Gastrocnemius medialis (tissue), 4 donors: ENCODE data around the gene PRRT1B. TPM values are rescaled to one million over a fixed set of nuclear protein-coding genes. Genes with fewer than 3 reads are reported as not detected.

Experiments
- ATAC-seq, 2 donors: fragments of 150-250 bp; one replicate each; pipeline ENCODE4 v1.9.1; 2016
- DNase-seq, 2 donors: peaks; one replicate each; pipeline ENCODE4 v3.0.0-alpha.2; 2019
- H3K27ac ChIP-seq, 4 donors: fragments of 200-600 bp; sonication (generic); 1 replicate in 1 of 4; 2 replicates in 3 of 4; pipeline ENCODE4 v1.5.1; 2016 to 2018; ENCODE audit warnings: mild to moderate bottlenecking in 2 of 4, moderate library complexity in 1 of 4
- H3K27me3 ChIP-seq, 3 donors: fragments of 200-600 bp; sonication (generic) in 2 of 3; 1 replicate in 1 of 3; 2 replicates in 2 of 3; pipeline versions ENCODE4 v1.5.1 to v1.6.0; 2016 to 2019; ENCODE audit warnings: mild to moderate bottlenecking in 1 of 3, moderate library complexity in 1 of 3
- H3K36me3 ChIP-seq, 2 donors: fragments of 200-600 bp; sonication (generic) in 1 of 2; one replicate each; pipeline ENCODE4 v1.5.1; 2017 to 2018
- H3K4me1 ChIP-seq, 2 donors: fragments of 200-600 bp; sonication (generic) in 1 of 2; one replicate each; pipeline ENCODE4 v1.5.1; 2016 to 2017; ENCODE audit warnings: mild to moderate bottlenecking in 2 of 2
- H3K4me3 ChIP-seq, 4 donors: fragments of 200-600 bp; sonication (generic) in 3 of 4; 1 replicate in 1 of 4; 2 replicates in 3 of 4; pipeline ENCODE4 v1.5.1; 2016 to 2019; ENCODE audit warnings: mild to moderate bottlenecking in 2 of 4
- H3K9me3 ChIP-seq, 3 donors: fragments of 200-600 bp; sonication (generic) in 2 of 3; 1 replicate in 1 of 3; 2 replicates in 2 of 3; pipeline ENCODE4 v1.5.1; 2016 to 2019
- POLR2A ChIP-seq, 2 donors: fragments of 450-650 bp; IDR thresholded peaks; one replicate each; pipeline ENCODE4 v1.6.1; 2017; ENCODE audit warnings: antibody characterized with exemption in 2 of 2, mild to moderate bottlenecking in 2 of 2, moderate library complexity in 2 of 2
- in situ Hi-C, 4 donors: fragments of 200-750 bp; cut with MboI; loops; one replicate each; pipeline versions ENCODE4 v1.15.0 to v1.8.0; 2017; ENCODE audit warnings: low sequenced_read_pairs in 4 of 4
- intact Hi-C: fragments of 100-400 bp; cut with DNase I; formaldehyde crosslinking; loops from one replicate; pipeline ENCODE4 v1.15.1; 2023; ENCODE audit warnings: low total_unique reads
- total RNA-seq, 4 donors: library from RNA; depleted of rRNA; stranded (reverse); fragments of >200 nt; gene quantifications; one replicate each; pipeline versions ENCODE4 v1.1.0 to v1.2.3, GENCODE V29; 2016
- TF ChIP-seq, protein P1 (sequence below), 5 experiments: fragments of 450-650 bp in 3 of 5; fragments of 200-600 bp in 2 of 5; sonication (generic) in 2 of 5; IDR thresholded peaks in 4 of 5; conservative IDR thresholded peaks in 1 of 5; 1 replicate in 4 of 5; 2 replicates in 1 of 5; pipeline ENCODE4 v1.5.1; 2016 to 2019; ENCODE audit warnings: antibody characterized with exemption in 5 of 5, mild to moderate bottlenecking in 3 of 5, moderate library complexity in 3 of 5

PRRT1B gene
- total RNA-seq, 4 donors from 2014 or later, result not detected

DNA sequence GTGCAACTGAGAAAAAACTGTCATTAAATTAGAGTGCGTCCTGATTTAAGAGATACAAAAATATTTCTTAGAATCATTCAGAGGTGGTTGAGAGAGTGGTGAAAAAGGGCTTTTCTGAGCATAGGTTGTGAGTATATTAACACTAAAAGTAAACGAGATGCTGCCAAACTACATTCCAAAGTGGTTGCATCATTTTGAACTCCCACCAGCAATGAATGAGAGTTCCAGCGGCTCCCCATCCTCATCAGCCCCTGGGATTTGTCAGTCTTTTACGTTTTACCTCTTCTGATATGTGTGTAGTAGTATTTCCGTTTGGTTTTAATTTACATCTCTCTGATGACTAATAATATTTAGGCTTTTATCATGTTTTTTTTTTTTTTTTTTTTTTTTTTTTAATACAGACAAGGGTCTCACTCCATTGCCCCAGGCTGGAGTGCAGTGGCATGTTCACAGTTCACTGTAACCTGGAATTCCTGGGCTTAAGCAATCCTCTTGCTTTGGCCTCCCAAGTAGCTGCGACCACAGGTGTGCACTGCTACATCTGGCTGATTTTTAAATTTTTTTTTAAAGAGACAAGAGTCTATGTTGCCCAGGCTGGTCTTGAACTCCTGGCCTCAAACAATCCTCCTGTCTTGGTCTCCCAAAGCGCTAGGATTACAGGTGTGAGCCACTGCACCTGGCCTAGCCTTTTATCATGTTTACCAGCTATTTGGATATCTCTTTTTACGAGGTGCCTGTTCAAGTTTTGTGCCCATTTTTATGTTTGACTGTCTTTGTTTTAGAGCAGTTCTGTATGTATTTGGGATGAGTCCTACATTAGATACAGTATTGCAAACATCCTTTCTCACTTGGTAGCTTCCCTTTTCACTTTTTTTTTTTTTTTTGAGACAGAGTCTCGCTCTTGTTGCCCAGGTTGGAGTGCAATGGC, 17.0 kb downstream of the PRRT1B start:
- no peaks in the 10 kb centered on the region for H3K9me3 ChIP-seq
- no peaks in the 10 kb centered on the region for H3K27me3 ChIP-seq
- H3K36me3 ChIP-seq, result no peaks in the 10 kb centered on the region
- TF ChIP-seq, protein P1, sequence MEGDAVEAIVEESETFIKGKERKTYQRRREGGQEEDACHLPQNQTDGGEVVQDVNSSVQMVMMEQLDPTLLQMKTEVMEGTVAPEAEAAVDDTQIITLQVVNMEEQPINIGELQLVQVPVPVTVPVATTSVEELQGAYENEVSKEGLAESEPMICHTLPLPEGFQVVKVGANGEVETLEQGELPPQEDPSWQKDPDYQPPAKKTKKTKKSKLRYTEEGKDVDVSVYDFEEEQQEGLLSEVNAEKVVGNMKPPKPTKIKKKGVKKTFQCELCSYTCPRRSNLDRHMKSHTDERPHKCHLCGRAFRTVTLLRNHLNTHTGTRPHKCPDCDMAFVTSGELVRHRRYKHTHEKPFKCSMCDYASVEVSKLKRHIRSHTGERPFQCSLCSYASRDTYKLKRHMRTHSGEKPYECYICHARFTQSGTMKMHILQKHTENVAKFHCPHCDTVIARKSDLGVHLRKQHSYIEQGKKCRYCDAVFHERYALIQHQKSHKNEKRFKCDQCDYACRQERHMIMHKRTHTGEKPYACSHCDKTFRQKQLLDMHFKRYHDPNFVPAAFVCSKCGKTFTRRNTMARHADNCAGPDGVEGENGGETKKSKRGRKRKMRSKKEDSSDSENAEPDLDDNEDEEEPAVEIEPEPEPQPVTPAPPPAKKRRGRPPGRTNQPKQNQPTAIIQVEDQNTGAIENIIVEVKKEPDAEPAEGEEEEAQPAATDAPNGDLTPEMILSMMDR (IDR thresholded peaks at IDR 0.05 in 4 of 5, conservative IDR thresholded peaks at IDR 0.05 in 1 of 5), result no peak
- no peak for TF ChIP-seq POLR2A (IDR thresholded peaks at IDR 0.05)
- in situ Hi-C loops (loop anchor here in 2 of 4 donors (25.0 kb wide), 1 partner anchor 700 kb away; no protein-coding TSS in a partner anchor), intact Hi-C loops (no loop called here)
- no peak for DNase-seq
- H3K4me1 ChIP-seq, result no peaks in the 10 kb centered on the region
- H3K4me3 ChIP-seq, result no peak overlapping the region
- ATAC-seq, result no peak
- H3K27ac ChIP-seq, result no peak overlapping the region

DNA sequence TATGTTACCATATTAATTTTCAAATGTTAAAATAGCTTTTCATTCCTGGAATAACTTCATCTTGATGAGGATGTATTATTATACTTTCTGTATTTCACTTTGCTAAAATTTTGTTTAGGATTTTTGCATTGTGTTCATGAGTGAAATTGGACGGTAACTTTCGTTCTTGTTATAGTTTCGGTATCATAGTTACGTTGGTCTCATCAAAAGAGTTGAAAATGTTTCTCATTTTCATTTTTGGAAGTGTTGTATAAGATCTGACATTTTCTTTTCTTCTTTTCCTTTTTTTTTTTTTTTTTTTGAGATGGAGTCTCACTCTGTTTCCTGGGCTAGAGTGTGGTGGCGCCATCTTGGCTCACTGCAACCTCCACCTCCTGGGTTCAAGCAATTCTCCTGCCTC, 20.0 kb downstream of the PRRT1B start:
- intact Hi-C loops, result no loop called here
- TF ChIP-seq POLR2A (IDR thresholded peaks at IDR 0.05), result no peak
- TF ChIP-seq, protein P1 (IDR thresholded peaks at IDR 0.05 in 4 of 5, conservative IDR thresholded peaks at IDR 0.05 in 1 of 5), result no peak
- H3K27me3 ChIP-seq, result no peaks in the 10 kb centered on the region
- DNase-seq, result no peak
- no peak overlapping the region for H3K27ac ChIP-seq
- no peak overlapping the region for H3K4me3 ChIP-seq
- no peak for ATAC-seq
- in situ Hi-C loops, result loop anchor here in 2 of 4 donors (25.0 kb wide), 1 partner anchor 697 kb away; no protein-coding TSS in a partner anchor
- peaks cover 0 to 7% of the 10 kb centered on the region in 2 donors for H3K36me3 ChIP-seq
- H3K9me3 ChIP-seq, result no peaks in the 10 kb centered on the region
- no peaks in the 10 kb centered on the region for H3K4me1 ChIP-seq

DNA sequence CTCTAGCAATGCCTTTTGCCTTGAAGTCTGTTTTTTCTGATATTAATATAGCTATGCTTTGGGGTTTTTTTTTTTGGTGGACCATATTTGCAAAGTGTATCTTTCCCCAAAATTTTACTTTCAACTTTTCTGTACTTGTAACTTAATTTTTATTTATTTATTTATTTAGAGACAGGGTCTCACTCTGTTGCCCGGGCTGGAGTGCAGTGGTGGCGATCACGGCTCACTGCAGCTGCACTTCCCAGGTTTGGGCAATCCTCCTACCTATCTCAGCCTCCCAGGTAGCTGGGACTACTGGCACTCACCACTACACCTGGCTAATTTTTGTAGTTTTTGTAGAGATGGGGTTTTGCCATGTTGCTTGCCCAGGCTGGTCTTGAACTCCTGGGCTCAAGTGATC, 20.8 kb downstream of the PRRT1B start:
- Histone ChIP-seq H3K9me3 (no peaks in the 10 kb centered on the region), H3K27me3 (no peaks in the 10 kb centered on the region), H3K36me3 (peaks cover 0 to 10% of the 10 kb centered on the region in 2 donors), H3K27ac (no peak overlapping the region), H3K4me1 (no peaks in the 10 kb centered on the region), H3K4me3 (no peak overlapping the region)
- TF ChIP-seq POLR2A (IDR thresholded peaks at IDR 0.05), result no peak
- TF ChIP-seq, protein P1 (IDR thresholded peaks at IDR 0.05 in 4 of 5, conservative IDR thresholded peaks at IDR 0.05 in 1 of 5), result no peak
- intact Hi-C loops (no loop called here), in situ Hi-C loops (loop anchor here in 2 of 4 donors (25.0 kb wide), 1 partner anchor 696 kb away; no protein-coding TSS in a partner anchor)
- no peak for ATAC-seq
- DNase-seq, result no peak

DNA sequence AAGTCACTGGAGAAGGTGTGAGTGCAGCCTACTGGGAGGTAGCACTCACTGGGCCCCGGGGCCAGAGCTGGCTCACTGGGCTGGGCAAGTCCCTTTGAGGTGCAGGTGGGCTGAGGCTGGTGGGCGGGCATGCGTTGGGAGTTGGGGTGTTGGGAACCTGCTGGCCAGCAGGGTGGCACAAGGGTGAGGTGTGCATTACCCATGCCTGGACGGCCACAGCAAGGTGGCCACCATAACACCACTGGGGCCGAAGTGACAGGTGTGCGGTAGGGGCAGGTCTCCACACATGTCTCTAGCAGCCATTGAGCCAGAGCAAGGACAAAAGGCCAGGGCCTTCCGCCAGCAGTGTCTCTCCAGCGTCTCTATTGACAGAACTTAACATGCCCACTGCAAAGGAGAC, 22.6 kb downstream of the PRRT1B start:
- Histone ChIP-seq H3K4me1 (no peaks in the 10 kb centered on the region), H3K4me3 (no peak overlapping the region), H3K27ac (no peak overlapping the region), H3K9me3 (no peaks in the 10 kb centered on the region), H3K36me3 (peaks cover 0 to 25% of the 10 kb centered on the region in 2 donors), H3K27me3 (no peaks in the 10 kb centered on the region)
- intact Hi-C loops, result no loop called here
- TF ChIP-seq, protein P1 (IDR thresholded peaks at IDR 0.05 in 4 of 5, conservative IDR thresholded peaks at IDR 0.05 in 1 of 5), result no peak
- no peak for TF ChIP-seq POLR2A (IDR thresholded peaks at IDR 0.05)
- ATAC-seq (peak in 1 of 2 donors; percentile 36), DNase-seq (no peak)
- in situ Hi-C loops, result loop anchor here in 2 of 4 donors (25.0 kb wide), 1 partner anchor 694 kb away; no protein-coding TSS in a partner anchor
